ENCODE data around the gene HS6ST3.
"Not testable (repeated sequence)": the region's sequence is repeated elsewhere in the genome, so short reads cannot be mapped to it uniquely, and the experiment has no call there.

Gene HS6ST3

GRCh38 chr13:96089749-96090239 lies at the start of gene HS6ST3:
Gene HS6ST3, plus strand, starts transcription at chr13:96090107.
- peak within 1 kb of the TSS; percentile 42 for H3K4me3 ChIP-seq (replicated peaks; ENCODE audit: low read depth, low read length)
- DNase-seq (ENCODE audit: low read depth): no peak

GRCh38 chr13:96041326-96042110 lies 48.4 kb upstream of the HS6ST3 start:
- no peak overlapping the region for H3K4me3 ChIP-seq (replicated peaks; ENCODE audit: low read depth, low read length)
- no peak for DNase-seq (ENCODE audit: low read depth)
- no peak for TF ChIP-seq CTCF (IDR thresholded peaks at IDR 0.05; ENCODE audit: low read length, missing control alignments)

More at GRCh38 chr13:96089749-96090239, at the start of gene HS6ST3:
- no peak for TF ChIP-seq CTCF (IDR thresholded peaks at IDR 0.05; ENCODE audit: low read length, missing control alignments)

- no peak for TF ChIP-seq CTCF (IDR thresholded peaks at IDR 0.05; ENCODE audit: low read length, missing control alignments)
- no peak overlapping the region for H3K4me3 ChIP-seq (replicated peaks; ENCODE audit: low read depth, low read length)
- no peak for DNase-seq (ENCODE audit: low read depth)
Observed at GRCh38 chr13:96044238-96044637, 45.7 kb upstream of the HS6ST3 start.

GRCh38 chr13:96046449-96047126 lies 43.3 kb upstream of the HS6ST3 start:
- not testable (repeated sequence) for DNase-seq (ENCODE audit: low read depth); H3K4me3 ChIP-seq (replicated peaks; ENCODE audit: low read depth, low read length)

- DNase-seq (ENCODE audit: low read depth): not testable (repeated sequence)
Observed at GRCh38 chr13:96050955-96051354, 39.0 kb upstream of the HS6ST3 start.

GRCh38 chr13:96051491-96051890 lies 38.4 kb upstream of the HS6ST3 start:
- not testable (repeated sequence) for H3K4me3 ChIP-seq (replicated peaks; ENCODE audit: low read depth, low read length); DNase-seq (ENCODE audit: low read depth)

More at GRCh38 chr13:96050955-96051354, 39.0 kb upstream of the HS6ST3 start:
- H3K4me3 ChIP-seq (replicated peaks; ENCODE audit: low read depth, low read length): not testable (repeated sequence)

GRCh38 chr13:96051946-96052345 lies 38.0 kb upstream of the HS6ST3 start:
- peak overlapping the region; percentile 93 for H3K4me3 ChIP-seq (replicated peaks; ENCODE audit: low read depth, low read length)
- DNase-seq (ENCODE audit: low read depth): not testable (repeated sequence)

- no peak for TF ChIP-seq CTCF (IDR thresholded peaks at IDR 0.05; ENCODE audit: low read length, missing control alignments)
- H3K4me3 ChIP-seq (replicated peaks; ENCODE audit: low read depth, low read length): peak overlapping the region; percentile 93
- DNase-seq (ENCODE audit: low read depth): peak; percentile 72
Observed at GRCh38 chr13:96052656-96053002, 37.3 kb upstream of the HS6ST3 start.
